Measurements from ENCODE around the gene TEX35. TPM values are rescaled to one million over a fixed set of nuclear protein-coding genes. Genes with fewer than 3 reads are reported as not detected.
"Not testable (repeated sequence)": the region's sequence is repeated elsewhere in the genome, so short reads cannot be mapped to it uniquely, and the experiment has no call there.

The TEX35 gene
- total RNA-seq, 1 experiment from 2014 or later, result not detected

DNA sequence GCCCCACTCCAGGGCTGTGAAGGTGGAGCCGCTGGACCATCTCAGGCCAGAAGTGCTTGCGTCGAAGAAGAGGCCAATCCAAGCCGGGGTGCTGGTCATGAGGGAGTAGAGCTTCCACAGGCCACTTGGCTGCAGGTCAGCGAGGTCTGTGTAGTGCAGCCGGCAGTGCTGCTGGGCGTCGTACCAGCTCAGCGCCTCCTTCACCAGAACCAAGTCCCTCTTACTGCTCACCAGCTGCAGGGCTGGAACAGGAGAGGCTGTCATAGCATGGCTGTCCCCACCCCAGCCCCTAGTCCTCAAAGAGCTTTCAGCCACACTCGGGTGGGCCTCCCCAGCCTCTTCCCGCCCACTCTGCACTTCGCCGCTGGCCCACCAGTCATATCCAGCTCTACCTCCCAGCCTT is 18.3 kb upstream of the TEX35 start:
- DNase-seq (ENCODE audit: low spot score), result no peak

DNA sequence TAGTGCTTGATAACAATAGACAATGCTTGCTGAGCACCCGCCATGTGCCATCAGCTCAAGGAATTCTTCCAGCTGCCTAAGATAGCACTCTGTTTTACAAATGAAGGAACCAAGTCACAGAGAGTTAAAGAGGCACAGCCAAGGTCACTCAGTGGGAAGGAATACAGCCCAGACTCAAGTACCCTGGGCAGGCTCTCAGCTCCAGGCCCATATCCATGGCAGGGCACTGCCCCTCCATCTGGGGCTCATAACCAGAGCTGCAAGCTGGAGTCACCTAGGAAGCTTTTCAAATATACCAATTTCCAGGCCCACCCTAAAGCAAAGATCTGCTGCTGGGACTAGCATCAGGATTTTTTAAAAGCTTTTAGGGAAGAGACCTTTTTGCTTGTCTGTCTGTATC is 17.8 kb upstream of the TEX35 start:
- DNase-seq (ENCODE audit: low spot score), result no peak

DNA sequence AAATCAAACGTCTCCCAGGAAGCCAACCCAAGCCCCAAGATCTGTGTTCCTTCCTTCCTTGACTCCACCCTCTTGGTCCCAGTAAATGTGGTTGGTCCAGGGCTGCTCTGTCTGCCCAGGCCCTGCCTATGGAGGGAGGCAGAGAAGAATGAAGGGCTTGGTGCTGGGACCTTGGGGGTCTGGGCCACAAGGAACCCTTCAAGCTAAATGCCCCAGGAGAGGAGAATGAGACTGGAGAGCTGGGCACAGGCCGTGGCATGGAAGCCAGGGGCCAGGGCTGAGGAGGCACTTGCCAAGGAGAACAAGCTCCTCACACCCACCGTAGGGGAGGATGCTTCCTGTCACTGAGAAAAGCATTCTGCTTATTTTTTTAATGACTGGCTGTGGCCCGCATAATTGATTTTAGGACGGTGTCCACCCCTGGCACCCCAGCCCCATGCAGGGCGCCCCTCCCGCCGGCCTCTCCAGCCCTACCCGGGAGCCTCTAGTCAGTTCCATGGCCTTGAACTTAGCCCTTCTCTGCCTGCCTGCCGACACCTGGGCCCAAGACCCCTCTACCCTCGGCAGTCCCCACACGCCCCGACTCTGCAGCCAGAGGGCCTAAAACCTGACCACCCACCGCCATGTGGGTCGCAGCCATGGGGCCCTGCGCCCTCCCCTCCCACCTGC is 17.0 kb upstream of the TEX35 start:
- no peak for DNase-seq (ENCODE audit: low spot score)

- no peak for DNase-seq (ENCODE audit: low spot score)
These were observed 16.3 kb upstream of the TEX35 start, which contains the start of gene CLEC20A for GRCh38 chr1:178496410-178497135. TSS of gene CLEC20A (minus strand) at chr1:178496964. CDS start at chr1:178496939, 25 bp downstream.

DNA sequence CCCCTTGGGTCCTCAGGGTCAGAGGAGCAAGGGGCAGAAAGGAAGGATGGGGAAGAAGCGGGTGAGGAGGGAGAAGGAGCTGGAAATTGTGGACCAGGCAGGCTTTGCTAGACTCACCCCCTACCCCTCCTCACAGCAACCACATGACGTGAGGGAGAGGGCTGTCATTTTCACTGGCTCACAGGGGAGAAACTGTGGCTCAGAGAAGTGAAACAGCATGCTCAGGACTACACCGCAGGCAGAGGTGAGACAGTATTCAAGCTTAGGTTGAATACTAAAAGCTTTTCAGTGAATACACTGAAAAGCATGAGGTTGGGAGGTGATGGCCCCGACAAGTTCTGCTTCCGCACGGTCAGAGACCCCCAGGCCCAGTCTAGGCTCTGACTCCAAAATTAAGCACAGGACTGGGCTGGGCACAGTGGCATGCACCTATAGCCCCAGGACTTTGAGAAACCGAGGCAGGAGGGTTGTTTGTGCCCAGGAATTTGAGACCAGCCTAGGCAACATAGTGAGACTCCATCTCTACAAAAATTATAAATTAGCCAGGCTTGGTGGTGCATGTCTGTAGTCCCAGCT is 14.9 kb upstream of the TEX35 start:
- DNase-seq (ENCODE audit: low spot score), result no peak

- no peak for DNase-seq (ENCODE audit: low spot score)
These were observed 13.8 kb upstream of the TEX35 start for GRCh38 chr1:178498896-178499675.

DNA sequence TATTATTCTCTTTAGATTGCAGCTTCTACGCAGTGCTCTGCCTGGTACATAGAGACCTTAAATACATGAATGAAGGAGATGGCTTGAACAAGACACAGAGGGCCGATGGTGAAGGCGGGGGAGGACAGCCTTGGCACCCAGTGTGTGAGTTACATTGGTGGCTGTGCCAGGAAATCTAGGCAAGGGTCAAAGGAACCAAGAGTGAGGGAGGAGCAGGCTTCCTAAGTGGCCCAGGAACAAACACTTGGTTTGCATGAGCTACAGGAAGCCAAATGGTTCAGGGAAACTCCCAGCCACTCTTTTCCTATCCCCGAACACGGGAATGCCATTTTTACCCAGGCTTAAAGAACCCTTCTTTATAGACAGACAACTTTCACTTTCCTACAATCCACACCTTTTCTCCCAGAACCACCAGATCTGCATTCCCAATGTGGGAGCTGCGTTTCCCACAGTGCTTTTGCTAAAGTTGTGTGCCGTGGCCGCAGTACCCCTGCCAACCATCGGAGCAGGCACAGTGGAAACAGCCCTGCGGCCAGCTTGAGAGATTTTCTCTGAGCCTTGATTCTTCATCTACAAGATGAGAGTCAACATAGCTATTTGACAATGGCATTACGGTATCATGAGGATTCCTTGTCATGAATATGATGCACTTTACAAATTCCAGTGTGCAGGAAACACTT is 12.7 kb upstream of the TEX35 start:
- DNase-seq (ENCODE audit: low spot score), result peak; percentile 16

DNA sequence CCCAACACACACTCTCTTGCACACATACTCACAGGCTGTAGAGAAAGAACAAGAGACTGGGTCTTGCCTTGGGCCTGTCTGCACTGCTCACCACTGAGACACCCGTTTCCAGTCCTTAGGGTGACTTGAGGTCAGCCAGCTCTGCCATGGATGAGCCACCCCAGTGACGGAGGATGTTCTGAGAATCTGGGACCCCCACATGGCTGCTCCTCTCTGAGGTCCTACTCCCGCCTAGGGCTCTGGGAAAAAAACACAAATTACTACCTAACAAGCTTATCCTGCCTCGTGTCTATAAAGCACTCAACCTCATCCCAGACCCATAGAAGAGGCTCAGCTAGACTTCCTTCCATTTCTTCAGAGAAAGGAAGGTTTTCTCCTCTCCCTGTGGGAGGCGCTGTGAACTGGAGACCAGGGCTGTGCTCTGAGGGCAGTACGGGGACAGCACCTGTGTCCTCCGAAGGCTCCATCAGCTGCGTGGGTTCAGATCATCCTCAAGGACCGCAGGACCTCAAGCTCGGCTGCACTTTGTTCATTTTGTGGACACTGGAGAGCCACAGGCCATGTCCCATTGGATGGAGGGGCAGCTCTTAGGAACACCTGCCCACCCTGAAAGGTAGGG is 11.9 kb upstream of the TEX35 start:
- no peak for DNase-seq (ENCODE audit: low spot score)

DNA sequence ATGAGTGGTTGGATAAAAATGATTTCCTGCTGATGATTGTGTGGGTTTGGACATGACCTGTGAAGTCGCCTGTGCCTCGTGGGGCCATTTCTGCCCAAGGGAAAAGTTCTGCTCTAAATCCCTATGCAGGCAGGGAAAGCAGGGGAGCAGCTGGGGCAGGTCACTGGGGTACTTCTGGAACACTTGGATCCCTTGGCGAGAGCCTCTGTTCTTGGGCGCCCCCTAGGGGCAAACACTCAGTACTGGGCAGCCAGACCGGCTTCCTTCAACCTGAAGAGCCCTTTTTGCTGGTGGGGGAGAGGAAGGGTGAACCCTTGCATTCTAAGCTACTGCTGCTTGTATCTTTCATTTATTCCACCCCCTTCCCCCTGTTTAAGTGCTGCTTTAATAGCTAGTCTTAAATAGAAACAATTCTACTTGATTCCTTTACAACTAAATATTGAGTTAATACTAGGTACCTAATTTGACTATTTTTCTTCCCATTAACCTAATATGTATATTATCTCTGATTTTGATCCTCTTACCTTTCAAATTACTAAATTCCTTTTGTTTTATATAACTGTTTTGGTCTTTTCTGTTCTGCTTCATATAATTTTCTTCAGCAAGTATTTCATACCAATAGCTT is 11.1 kb upstream of the TEX35 start:
- DNase-seq (ENCODE audit: low spot score), result peak; percentile 42

DNA sequence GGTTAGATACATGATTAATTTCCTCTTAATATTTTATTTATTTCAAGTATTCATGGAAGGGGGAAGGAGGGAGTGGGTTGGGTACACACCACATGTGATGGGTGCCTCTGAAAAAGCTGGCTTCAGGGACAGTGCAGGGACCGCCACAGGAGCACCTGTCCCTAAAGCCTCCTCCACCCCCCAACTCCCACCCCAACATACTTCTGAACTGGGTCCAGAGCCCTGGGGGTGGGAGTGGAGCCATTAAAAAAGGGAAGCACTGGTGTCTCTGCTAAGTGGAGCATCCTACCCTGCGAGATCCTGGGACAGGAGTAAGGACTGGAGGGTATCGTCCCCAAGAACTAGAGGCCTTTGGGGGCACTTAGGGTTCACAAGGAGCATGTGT is 10.6 kb upstream of the TEX35 start:
- no peak for DNase-seq (ENCODE audit: low spot score)

- DNase-seq (ENCODE audit: low spot score), result no peak
These were observed 10.1 kb upstream of the TEX35 start for GRCh38 chr1:178502856-178503255.

DNA sequence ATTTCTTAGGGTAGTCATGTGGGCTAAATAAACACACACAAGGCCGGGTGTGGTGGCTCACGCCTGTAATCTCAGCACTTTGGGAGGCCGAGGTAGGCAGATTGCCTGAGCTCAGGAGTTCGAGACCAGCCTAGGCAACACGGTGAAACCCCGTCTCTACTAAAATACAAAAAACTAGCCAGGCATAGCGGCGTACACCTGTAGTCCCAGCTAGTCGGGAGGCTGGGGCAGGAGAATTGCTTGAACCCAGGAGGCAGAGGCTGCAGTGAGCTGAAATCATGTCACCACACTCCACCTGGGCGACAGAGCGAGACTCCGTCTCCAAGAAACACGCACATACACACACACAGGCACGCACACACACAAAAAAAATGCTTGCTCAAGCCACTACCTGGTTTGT is 9.6 kb upstream of the TEX35 start:
- not testable (repeated sequence) for DNase-seq (ENCODE audit: low spot score)

GRCh38 chr1:178503849-178504248 is 9.1 kb upstream of the TEX35 start:
- DNase-seq (ENCODE audit: low spot score), result no peak

- DNase-seq (ENCODE audit: low spot score), result no peak
These were observed 8.6 kb upstream of the TEX35 start for GRCh38 chr1:178504286-178504685.

DNA sequence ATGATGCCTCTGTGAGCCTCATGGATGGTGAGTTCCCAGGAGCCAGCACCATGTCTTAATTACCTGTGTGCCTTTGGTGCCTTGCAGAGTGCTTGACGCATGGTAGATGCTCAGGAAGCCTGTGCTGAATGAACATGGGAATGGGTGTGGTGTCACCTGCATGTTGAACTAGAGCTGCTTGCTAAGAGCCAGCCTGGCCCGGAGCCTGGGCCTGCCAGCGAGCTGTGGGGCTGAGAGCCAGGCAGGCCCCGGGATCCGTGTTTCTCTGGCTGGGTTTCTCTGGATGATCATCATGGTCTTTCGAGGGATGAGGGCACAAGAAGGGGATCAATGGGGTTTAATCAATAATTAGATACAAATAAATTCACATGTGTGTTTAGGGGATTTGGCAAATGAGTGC is 6.7 kb upstream of the TEX35 start:
- no peak for DNase-seq (ENCODE audit: low spot score)

DNA sequence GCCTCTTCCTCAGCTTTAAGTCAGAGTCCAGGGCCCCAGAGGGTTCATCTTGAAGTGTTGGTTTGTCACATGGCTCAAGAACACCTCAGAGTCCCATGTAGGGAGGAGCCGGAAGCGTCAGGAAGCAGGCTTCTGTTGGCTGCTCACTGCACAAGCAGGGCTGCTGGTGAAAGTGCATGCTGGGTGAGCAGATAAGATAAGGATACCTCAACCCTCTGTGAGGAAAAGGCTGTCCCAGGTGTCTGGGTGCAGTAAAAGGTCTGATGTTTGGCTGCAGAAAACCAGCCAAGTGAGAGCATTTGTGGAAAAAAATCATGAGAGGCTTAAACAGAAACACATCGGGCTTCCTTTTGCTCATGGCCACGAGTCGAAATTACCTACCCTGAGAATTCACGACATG is 6.2 kb upstream of the TEX35 start:
- DNase-seq (ENCODE audit: low spot score), result no peak

DNA sequence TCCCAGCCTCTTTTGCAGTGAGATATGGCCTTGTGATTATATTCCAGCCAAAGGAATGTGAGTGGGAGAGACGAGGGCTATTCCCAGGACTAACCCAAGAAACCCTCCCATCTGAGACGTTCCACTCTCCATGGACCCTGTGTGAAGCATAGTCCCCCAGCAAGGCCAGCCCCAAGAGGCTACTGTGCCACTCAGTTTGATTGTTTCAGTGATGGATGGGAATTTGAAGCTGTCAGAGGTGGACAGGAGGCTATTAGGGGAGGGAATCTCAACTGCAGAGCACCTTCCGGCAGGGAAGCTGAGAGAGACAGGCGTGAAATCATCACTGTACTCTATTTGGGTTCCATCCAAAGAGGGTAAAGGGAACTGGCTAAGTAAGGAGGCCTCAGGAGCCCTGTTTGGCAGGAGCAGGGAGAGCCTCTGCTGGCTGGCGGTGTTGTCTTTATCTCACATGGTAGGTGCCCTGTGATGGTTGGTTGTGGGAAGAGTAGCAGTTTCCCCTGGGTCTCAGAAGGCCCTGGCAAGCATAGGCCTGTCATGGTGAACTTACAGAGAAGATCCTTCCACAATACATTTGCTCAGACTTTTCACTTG is 3.4 kb upstream of the TEX35 start:
- DNase-seq (ENCODE audit: low spot score), result no peak

GRCh38 chr1:178510155-178510554 is 2.8 kb upstream of the TEX35 start:
- DNase-seq (ENCODE audit: low spot score), result no peak

- no peak for DNase-seq (ENCODE audit: low spot score)
These were observed 522 bp downstream of the TEX35 start for GRCh38 chr1:178513278-178513983.

DNA sequence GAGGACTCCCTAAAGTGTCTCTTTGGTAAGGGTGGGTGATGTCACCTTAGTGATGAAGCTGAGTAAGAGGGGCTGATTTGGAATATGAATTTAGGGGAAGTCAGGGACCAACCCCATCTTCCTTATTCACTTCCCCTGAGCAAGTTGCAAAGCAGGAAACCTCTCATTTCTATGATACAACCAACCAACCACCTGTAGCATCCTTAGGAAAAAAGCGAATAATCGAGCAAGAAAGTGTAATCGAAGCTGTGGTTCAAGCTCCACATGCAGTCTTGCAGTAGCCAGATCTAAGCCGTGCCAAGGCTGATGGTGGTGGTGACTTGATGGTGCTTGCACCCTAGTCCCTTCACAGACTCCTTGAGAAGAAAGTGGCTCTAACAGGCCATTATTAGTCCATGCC is 3.2 kb downstream of the TEX35 start:
- DNase-seq (ENCODE audit: low spot score), result no peak
